ENCODE results near the gene NAA35.

Gene NAA35

DNA sequence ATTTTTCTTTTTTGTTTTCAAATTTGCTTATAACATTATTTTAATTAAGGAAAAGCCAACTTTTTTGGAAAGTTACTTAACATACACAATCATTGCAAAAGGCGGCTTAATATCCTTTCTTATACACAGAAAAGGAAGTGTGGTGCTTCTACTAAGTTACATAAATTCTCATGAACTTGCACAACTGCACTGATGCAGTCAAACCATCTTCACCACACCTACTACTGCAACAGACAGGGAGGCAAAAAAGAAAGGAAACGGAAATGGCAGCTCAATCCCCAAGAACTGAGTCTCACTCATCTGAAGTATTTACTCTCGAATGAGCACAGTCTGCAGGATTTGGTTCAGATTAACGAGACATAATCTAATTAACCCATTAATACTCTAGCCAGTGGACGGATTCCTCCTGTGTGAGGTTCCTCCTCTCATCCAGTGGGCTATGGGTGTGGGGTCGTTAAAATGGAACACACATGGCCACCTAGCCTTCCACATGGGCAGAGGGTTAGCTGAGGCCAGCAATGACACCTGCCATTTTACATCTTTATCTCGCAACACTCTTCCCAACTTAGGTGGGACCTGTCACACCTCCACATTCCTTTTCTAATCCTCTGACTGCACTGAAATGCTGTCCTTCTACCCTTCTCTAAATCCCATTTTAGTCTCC, 128.4 kb downstream of the NAA35 start:
- TF ChIP-seq, protein P1, sequence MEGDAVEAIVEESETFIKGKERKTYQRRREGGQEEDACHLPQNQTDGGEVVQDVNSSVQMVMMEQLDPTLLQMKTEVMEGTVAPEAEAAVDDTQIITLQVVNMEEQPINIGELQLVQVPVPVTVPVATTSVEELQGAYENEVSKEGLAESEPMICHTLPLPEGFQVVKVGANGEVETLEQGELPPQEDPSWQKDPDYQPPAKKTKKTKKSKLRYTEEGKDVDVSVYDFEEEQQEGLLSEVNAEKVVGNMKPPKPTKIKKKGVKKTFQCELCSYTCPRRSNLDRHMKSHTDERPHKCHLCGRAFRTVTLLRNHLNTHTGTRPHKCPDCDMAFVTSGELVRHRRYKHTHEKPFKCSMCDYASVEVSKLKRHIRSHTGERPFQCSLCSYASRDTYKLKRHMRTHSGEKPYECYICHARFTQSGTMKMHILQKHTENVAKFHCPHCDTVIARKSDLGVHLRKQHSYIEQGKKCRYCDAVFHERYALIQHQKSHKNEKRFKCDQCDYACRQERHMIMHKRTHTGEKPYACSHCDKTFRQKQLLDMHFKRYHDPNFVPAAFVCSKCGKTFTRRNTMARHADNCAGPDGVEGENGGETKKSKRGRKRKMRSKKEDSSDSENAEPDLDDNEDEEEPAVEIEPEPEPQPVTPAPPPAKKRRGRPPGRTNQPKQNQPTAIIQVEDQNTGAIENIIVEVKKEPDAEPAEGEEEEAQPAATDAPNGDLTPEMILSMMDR (IDR thresholded peaks at IDR 0.05; ENCODE audit: low read depth, low read length): no peak
- no peak overlapping the region for H3K4me3 ChIP-seq (replicated peaks in 1 of 2; ENCODE audit: low read depth in 2 of 2, low read length in 2 of 2)
- DNase-seq (ENCODE audit: low read depth in 2 of 2): no peak

All from cardiac fibroblast (primary cell).